GM18526 (cell line): ENCODE data around the gene ARF1.

Experiments
- POLR2A ChIP-seq: IDR thresholded peaks from 3 replicates; pipeline ENCODE4 v1.6.1; 2011; ENCODE audit not compliant: insufficient read length; ENCODE audit errors: extremely low read depth

The ARF1 gene

GRCh38 chr1:228082214-228082917 lies at the start of gene ARF1:
TSS of gene ARF1 (plus strand) at chr1:228082708. CDS start at chr1:228097115, 14,407 bp downstream.
- TF ChIP-seq POLR2A = peak; percentile 93

- no peak for TF ChIP-seq POLR2A
Measured at GRCh38 chr1:228033376-228033775, 49.1 kb upstream of the ARF1 start.

- TF ChIP-seq POLR2A = no peak
Measured at GRCh38 chr1:228034954-228035837, 47.3 kb upstream of the ARF1 start.

GRCh38 chr1:228035844-228036243 lies 46.7 kb upstream of the ARF1 start:
- no peak for TF ChIP-seq POLR2A

- TF ChIP-seq POLR2A = no peak
Measured at GRCh38 chr1:228036701-228037231, 45.7 kb upstream of the ARF1 start.

GRCh38 chr1:228037401-228038386 lies 44.8 kb upstream of the ARF1 start:
- TF ChIP-seq POLR2A = no peak

- no peak for TF ChIP-seq POLR2A
Measured at GRCh38 chr1:228038387-228039005, 44.0 kb upstream of the ARF1 start.

- TF ChIP-seq POLR2A = no peak
Measured at GRCh38 chr1:228039006-228039903, 43.3 kb upstream of the ARF1 start.

- TF ChIP-seq POLR2A = no peak
Measured at GRCh38 chr1:228039986-228040385, 42.5 kb upstream of the ARF1 start.

- no peak for TF ChIP-seq POLR2A
Measured at GRCh38 chr1:228041316-228041715, 41.2 kb upstream of the ARF1 start.

- TF ChIP-seq POLR2A = no peak
Measured at GRCh38 chr1:228042508-228042907, 40.0 kb upstream of the ARF1 start.

- TF ChIP-seq POLR2A = no peak
Measured at GRCh38 chr1:228043281-228043848, 39.1 kb upstream of the ARF1 start.

GRCh38 chr1:228044961-228045360 lies 37.5 kb upstream of the ARF1 start:
- no peak for TF ChIP-seq POLR2A
